ENCODE data around the gene EML2.

The EML2 gene

DNA sequence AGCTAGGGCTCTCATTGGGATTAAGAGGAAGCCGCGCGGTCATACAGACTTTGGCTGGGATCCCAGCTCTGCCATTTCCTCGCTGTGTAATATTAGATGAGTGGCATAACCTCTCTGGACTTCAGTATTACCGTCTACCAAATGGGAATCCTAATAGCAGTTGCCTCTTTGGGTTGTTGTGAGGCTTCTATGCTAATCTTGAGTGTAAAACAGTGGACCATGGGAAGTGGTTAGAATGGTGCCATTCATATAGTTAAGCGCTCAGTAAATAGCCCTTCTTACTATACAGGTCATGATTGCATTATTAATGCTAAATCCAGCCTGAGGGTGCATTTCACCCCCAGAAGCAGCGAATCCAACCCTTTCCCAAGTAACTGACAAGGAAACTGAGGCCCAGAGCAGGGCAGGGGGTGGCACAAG lies 54.0 kb downstream of the EML2 start:
- DNase-seq: no peak

DNA sequence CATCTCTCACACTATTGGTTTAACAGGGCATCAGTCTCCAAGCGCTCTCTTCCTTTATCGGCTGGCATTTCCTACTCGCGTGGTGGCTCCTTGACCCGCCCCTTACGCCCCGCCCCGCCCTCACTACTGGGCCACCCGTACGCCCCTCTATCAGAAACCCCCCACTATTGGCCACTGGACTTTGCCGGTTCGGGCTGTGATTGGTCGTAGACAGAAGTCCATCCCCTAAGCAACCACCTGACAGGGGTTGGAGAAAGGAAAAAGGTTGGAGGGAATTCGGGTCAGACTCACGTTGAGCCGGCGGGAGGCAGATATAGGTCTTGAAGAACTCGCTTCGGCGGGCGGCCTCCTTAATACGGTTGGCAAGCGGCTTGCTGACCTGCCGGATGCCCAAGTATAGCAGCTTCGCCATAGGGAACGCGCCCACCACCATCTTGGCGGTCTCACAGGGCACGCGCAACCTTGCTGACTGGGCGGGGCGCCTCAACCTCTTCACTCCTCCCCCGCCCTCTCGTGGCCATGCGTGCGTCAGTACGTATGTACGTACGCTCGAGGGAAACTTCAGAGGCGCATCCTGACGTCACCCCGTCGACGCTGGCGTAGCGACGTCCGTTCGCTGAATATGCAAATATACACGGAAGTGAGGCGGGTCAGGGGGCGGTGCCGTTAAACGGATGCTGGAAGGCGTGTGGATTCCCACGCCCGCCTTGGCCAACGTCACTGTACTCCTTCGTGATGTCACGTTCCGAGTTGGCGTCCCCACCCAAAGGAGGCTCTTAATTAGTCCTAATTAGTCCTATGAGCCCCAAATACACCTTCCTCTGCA lies 54.7 kb downstream of the EML2 start, which contains the start of gene OPA3:
Gene OPA3 (minus strand): TSS at position 471 of the 826 bp plus-strand sequence. CDS start 38 bp downstream, at position 433.
- peak; percentile 97 to 99 for DNase-seq

DNA sequence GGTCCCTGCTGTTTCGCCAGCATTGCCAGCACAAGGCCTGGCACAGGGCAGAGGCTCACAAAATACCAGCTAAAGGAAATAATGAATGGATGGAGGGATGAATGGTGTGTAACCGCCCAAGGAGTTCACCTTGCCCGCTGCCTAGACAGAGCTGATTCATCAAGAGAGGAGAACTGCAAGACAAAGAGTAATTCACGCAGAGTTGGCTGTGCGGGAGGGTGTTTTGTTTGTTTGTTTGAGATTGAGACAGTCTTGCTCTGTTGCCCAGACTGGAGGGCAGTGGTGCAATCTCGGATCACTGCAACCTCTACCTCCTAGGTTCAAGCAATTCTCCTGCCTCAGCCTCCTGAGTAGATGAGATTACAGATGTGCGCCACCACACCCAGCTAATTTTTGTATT lies 57.6 kb downstream of the EML2 start:
- DNase-seq: no peak

DNA sequence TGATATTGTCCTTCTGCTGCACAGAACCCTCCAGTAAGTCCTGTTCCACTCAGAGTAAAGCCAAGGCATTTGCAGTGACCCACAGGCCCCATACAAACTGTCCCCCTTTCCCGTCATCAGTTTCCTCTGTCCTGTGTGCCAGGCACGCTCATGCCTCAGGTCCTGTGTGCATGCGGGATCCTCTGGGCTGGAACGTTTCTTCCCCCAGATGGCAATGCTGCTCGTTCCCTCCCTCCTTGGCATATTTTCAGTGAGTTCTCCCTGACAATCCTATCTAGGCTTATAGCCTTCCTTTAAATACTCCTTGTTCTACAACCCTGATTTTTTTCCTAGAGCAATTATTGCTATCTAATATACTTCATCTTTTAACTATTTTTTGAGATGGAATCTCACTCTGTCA lies 60.3 kb downstream of the EML2 start:
- DNase-seq: no peak

DNA sequence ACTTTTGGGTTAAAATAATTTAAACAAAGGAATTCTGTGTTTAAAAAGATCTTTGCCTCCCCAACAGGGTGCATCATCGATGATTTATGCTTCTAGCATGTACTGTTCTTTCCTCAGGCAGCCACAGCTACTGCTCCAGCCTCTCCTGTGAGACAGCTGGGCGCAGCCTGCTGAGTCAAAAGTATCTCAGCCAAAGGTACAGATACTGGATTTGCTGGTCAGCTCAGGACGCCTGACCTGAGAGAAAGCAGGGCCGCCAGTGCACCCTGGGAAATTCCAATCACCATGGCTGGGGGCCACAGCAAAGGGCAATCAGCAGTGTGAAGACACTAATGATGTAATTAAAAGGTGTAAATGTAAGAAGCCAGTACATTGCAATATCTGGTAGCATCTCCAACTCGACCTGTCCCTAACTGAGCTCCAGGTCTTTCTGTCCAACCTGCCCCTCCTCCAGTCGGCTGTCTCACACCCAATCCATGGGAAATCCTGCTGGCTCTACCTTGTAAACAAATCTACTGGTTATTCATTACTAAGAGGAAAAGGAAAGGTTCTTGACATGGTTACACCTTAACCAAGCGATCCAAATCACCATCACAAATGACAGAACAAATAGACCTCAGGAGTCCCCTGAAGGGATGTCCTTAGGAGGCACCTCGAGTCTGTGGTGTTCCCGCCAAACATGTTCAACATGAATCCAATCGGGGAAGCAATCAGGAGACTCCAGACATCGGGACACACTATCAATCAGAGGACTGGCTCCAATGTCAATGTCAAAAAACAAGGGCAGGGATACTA lies 61.9 kb downstream of the EML2 start:
- peak in 1 of 2 donors; percentile 8 for DNase-seq

DNA sequence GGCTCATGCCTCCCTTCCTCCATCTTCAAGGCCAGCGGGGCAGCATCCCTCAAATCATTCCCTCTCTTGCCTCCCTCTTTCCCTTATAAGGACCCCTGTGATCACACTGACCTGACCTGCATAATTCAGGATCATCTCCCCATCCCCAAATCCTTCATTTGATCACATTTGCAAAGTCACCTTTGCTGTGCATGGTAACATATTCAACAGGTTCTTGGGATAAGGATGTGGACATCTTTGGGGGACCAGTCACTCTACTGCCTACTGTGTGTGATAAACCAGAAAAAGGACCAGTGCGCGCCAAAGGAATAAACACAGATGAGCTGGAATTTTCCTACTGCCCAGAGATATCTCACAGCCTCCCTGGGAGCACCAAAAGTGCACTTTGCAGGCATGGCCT lies 62.5 kb downstream of the EML2 start:
- DNase-seq: no peak

DNA sequence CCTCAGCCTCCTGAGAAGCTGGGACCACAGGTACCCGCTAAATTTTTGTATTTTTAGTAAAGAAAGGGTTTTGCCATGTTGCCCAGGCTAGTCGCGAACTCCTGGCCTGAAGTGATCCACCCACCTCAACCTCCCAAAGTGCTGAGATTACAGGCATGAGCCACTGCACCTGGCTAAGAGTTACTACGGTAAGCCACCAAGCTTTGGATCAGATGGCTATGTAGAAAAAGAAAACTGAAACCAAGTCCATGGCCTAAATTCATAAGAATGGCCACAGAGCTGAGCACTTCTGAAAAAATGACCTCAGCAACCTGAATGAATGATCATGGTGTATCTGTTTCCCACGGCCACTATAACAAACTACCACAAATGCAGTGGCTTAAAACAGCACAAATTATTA lies 64.0 kb downstream of the EML2 start:
- DNase-seq: no peak

DNA sequence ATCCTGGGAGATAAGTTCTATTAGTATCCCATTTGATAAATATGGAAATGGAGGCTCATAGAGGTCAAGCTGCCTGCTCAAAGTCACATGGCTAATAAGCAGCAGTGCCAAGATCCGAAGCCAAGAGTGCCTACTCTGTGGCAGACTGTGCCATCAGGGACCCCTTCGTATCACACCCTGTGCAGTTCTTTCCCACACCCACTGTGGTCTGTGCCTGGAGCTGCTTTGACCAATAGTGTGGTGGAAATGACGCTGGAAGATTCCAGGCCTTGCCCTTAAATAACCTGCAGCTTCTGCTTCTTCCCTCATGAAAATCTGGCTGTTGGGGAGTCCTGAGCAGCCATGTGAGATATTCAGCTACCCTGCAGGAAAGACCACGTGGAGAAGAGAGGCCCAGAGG lies 64.7 kb downstream of the EML2 start:
- no peak for DNase-seq

DNA sequence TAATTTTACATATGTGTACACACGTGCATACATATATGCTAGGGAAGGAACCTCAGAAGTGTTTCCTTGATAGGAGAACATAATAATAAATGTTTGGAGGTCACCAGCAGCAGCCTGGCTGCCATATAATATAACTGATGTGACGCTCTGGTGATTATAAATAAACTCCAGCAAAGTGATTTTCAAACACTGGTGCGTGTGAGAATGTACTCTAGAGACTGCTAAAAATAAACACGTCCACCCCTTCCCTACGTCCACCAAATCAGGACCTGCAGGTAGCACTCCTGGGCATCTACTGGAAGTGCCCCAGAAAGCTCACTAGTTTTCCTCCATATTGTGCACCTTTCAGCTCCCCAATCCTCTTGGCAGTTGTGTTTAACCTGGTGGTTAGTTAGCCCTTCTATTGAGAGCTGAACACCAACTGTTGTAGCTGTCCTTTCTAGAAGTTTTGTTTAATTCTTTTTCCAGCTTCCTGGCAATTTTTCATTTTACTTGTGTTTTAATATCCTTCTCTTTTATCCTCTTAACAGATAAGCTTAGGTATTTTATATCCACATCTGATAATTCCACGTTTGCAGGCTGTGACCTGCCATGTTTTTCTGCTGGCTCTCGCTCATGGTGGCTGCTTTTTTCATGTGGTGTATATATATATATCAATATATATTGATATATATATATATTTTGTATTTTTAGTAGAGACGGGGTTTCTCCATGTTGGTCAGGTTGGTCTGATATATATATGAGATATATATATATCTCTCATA lies 67.6 kb downstream of the EML2 start:
- no peak for DNase-seq

DNA sequence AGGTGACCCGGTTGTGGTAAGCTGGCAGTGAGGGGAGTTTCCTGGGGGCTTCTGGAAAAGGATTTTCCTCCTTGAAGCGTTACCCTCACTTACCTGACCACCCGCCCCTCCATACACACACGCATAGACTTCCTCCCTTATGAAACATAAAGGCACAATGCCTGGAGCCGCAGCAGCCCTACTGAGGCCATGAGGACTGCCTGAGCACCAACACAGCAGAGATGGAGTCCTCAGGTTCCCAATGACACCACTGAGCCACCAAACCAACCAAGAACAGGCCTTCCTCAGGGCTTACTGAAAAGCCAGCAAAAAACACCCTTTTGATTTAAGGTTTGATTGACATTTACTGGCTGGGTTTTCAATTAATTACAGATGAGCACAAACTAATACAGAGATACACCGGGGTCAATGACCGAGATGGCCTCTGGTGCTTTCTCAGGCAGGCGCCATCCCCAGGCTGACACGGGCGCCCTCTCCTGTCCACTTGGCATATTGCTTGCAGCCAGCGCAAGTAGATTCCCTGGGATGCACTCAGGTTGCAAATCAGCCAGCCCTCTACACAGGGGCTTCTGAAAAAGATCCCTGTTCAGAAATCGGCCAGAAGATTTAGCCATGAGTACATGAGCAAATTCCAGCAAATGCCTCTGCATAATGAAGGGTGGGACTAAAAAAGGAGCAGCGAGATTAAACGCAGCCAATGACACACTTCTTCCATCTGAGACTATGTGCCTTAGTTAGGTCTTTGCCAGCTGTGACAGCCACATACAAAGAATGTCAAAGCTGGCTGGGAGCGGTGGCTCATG lies 69.4 kb downstream of the EML2 start:
- DNase-seq: no peak

DNA sequence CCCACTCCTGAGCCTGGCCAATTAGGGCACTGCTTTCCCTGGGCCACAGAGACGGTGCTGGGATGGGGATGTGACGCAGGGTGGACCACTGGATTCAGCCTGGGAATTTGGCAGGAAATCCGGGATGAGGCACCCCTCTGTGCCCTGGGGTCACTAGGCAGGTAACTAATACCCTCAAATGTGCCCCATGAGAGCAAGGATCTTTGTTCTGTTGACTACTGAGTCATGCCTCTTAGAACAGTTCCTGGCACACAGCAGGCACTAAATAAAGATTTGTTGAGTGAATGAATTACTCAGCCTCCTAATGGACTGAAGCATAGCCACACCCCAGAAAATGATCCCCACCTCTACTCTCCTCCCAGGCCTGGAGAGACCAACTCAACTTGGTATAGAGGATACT lies 70.5 kb downstream of the EML2 start:
- no peak for DNase-seq

DNA sequence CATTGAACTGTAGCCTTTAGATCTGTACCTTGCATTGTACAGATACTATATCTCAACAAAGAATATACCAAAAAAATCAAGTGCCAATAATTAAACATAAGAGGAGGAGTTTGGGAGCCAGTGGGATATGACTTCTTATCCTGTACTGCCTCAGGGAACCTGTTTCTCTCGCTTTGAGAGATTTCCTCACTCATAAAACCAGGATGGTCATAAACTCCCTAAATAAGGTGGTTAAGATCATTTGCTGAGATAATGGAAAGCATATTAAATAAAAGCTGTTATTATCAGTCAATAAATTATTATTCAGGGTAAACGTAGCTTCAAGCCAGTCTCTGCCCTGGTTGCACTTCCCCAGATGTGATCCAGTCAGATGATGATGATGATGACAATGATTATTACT lies 71.6 kb downstream of the EML2 start:
- no peak for DNase-seq

DNA sequence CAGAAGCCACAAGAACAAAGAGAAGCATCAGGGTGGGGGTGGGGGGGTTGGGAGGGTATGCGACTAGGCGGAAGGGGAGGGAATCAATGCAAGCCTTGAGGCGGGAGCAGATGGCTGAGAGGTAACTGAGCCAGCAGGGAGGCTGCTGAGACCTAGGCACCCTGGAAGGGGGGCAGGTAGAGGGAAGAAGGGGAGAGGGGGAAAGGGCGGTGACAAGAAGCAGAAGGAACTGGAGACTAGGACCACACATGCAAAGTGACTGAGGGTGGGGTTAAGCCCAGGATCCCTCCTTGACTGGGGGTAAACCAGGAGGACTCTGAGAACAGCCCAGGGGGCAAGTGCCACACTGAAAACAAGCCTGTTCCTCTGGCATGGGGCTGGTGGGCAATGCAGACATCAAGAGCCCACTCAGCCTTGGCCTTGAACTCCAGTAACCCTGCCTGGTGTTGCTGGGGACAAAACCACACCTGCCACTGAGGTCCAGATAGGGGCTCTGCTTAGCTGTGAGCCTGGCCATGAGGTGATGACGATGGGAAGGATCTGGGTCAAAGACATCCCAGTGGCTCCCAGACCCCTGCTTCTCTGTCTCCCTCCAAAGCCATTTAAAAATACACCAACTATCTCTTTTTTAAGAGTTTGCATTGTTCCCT lies 74.9 kb downstream of the EML2 start:
- no peak for DNase-seq

DNA sequence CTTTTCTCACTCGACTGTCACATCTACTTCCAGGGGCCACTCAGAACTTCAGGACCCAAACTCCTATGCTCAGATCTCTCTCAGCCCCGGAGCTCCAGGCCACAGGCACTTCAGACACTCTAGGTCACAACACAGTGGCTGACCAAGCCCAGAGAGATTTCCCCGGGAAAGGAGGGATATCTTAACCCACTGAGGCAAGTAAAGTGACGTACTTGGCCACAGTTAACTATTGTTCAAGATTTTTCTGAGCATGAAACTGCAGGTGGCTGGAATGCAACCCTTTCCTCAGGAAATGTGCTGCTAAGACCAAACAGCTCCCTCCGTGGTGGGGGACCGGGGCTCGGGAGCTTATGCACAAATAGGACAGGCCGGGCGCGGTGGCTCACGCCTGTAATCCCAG lies 78.5 kb downstream of the EML2 start:
- no peak for DNase-seq

DNA sequence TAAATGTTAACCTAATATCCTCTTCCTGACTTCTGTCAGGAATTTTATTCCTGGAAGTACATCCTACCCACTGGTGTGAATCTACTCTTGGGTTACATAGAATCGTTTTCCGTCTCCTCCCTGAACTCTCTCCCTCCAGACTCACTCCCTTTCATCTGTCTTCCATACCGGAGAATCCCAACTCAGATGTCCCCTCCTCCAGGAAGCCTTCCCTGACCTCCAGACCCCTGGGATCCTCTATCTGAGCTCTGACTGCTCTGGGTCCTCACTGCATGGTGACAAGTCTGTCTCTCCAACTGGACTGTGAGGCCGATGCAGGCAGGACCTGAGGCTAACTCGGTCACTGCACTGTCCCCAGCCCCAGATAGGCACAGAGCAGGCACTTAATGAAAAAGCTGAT lies 79.2 kb downstream of the EML2 start:
- no peak for DNase-seq

All from hippocampal formation (tissue), 2 donors.